ENCODE measurements around the gene ZNF74.
"Not testable (repeated sequence)": the region's sequence is repeated elsewhere in the genome, so short reads cannot be mapped to it uniquely, and the experiment has no call there.

Gene ZNF74

DNA sequence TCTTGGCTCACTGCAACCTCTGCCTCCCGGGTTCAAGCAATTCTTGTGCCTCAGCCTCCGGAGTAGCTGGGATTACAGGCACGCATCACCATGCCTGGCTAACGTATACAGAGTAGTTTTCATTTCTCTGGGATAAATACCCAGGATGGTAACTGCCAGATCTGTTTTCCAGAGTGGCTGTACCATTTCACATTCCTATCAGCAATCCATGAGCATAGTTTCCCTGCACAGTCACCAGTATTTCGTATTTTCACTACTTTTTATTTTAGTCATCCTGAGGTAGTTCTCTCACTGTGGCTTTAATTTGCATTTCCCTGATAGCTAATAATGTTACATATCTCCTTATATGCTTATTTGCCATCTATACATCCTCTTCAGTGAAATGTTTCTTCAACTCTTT, 54.7 kb downstream of the ZNF74 start:
- no peak for DNase-seq (ENCODE audit: low read depth)

DNA sequence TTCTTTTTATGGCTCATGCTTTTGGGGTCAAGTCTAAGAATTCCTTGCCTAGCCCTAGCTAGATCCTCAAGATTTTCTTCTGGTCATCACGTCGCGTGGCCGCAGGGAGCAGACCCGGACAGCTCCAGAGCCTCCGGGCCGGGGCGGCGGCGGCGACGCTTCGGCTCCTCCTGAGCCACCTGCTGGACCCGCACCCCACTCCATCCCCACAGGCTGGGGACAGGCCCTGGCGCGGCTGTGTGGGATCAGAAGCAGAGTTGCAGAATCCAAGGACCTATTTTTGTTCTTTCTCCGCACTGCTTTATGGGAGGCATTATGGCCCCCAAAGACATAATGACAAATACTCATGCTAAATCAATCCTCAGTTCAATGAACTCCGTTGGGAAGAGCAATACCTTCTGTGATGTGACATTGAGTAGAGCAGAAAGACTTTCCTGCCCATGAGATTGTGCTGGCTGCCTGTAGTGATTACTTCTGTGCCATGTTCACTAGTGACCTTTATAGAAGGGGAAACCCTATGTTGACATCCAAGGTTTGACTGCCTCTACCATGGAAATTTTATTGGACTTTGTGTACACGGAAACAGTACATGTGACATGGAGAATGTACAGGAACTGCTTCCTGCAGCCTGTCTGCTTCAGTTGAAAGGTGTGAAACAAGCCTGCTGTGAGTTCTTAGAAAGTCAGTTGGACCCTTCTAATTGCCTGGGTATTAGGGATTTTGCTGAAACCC, 56.0 kb downstream of the ZNF74 start:
- DNase-seq (ENCODE audit: low read depth), result no peak

DNA sequence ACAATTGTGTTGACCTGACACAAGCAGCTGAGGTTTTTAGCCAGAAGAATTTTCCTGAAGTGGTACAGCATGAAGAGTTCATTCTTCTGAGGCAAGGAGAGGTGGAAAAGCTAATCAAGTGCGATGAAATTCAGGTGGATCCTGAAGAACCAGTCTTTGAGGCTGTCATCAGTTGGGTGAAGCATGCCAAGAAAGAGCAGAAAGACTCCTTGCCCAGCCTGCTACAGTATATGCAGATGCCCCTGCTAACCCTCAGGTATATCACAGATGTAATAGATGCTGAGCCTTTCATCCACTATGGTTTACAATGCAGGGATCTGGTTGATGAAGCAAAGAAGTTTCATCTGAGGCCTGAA, 56.6 kb downstream of the ZNF74 start:
- no peak for DNase-seq (ENCODE audit: low read depth)

DNA sequence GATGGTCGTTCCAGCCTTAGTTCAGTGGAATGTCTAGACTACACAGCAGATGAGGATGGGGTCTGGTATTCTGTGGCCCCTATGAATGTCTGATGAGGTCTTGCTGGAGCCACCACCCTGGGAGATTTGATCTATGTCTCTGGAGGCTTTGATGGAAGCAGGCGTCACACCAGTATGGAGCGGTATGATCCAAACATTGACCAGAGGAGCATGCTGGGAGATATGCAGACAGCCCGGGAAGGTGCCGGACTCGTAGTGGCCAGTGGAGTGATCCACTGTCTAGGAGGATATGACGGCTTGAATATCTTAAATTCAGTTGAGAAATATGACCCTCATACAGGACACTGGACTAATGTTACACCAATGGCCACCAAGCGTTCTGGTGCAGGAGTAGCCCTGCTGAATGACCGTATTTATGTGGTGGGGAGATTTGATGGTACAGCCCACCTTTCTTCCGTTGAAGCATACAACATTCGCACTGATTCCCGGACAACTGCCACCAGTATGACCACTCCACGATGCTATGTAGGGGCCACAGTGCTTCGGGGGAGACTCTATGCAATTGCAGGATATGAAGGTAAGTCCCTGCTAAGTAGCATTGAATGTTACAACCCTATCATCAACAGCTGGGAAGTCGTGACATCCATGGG, 57.3 kb downstream of the ZNF74 start:
- not testable (repeated sequence) for DNase-seq (ENCODE audit: low read depth)

DNA sequence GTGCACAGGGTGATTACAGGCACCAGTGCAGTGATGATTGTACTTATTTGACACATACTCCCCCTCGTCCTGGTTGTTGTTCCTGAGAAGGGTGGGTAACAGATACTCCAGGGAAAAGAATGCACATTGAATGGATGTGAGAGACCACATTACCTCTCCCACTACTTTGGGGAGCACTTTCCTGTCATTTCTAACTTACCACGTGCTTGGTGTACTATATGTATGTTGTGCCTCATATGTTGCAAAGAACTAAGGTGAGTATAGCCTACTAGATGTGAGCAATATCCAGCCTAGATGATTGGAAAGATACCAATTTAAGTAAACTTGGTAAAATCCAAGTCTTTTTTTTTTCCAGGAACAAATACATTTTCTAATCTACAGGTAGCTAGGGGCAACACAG, 58.0 kb downstream of the ZNF74 start:
- no peak for DNase-seq (ENCODE audit: low read depth)

DNA sequence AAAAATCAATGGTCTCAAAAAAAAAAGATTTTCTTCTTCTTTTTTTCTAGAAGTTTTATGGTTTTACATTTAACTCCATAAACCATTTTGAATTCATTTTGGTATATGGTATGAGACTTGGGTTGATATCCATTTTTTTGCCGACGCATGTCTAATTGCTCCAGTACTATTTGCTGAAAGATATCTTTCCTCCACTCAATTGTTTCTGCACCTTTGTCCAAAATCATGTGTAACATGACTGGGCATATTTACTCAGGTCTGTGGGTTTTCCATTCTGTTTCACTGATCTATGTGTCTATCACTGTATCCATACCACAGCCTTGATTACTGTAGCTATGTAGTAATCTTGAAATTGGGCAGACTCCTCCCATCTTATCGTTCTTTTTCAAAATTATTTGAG, 59.3 kb downstream of the ZNF74 start:
- no peak for DNase-seq (ENCODE audit: low read depth)

DNA sequence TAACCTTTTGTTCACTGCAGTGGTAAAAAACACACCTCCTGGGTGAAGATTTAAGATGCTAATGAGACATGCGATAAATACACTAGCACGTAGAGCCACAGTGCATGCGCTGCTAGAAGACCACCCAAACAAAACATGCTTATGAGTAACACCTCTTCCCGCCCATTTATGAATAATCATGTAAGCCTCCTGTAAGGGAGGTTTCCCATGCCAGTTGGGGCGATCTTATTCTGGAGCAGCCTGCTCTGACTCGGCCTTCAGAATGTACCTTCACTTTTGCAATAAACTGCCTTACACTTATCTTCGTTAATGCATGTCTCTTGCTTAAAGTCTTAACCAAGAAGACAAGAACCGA, 61.7 kb downstream of the ZNF74 start:
- DNase-seq (ENCODE audit: low read depth), result no peak

DNA sequence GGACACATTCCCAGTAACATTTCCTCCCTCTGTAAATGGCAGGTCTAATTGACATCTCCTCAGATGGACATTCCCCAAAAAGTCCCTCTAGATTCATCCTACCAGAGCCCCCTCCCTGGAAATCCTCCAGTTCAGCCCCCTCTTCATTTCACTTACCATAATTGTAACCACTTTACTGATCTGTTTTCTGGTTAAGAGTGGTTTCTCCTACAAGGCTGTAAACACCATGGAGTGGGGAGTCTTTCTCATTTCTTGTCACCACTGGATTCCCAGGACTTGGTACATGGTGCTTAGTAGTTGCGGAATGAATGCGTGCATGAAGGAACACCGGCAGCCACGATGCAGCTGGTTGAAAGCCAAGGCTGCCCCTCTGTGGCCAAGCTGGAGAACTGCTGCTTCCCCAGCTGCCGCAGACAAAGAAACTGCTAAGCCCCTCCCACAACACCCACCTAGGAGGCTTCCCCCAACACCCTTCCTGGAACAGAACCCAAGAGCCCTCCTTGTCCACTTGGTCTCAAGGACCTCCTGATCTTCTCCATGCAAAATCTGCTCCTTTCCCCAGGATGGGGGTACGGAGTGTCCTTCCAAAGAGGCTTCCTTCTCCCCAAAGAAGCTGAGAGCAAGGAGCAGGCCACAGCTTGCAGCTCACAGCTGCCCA, 62.2 kb downstream of the ZNF74 start:
- DNase-seq (ENCODE audit: low read depth), result peak; percentile 43

DNA sequence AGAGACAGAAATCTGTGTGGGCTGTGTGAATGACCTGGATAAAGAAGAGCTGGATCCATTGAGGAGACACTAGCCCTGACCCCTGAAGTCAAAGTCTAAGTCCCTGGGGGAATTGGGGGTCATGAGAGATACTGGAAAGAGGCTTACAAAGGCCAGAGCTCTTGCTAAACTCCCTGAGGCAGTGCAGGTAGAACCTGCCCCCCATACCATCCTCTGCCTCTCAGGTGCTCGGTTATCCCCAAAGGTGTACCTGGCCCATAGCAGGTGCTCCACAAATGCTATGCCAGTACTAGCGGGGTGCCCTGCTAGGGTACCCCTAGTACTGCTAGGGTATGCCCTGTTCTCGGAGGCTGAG, 62.7 kb downstream of the ZNF74 start:
- no peak for DNase-seq (ENCODE audit: low read depth)

DNA sequence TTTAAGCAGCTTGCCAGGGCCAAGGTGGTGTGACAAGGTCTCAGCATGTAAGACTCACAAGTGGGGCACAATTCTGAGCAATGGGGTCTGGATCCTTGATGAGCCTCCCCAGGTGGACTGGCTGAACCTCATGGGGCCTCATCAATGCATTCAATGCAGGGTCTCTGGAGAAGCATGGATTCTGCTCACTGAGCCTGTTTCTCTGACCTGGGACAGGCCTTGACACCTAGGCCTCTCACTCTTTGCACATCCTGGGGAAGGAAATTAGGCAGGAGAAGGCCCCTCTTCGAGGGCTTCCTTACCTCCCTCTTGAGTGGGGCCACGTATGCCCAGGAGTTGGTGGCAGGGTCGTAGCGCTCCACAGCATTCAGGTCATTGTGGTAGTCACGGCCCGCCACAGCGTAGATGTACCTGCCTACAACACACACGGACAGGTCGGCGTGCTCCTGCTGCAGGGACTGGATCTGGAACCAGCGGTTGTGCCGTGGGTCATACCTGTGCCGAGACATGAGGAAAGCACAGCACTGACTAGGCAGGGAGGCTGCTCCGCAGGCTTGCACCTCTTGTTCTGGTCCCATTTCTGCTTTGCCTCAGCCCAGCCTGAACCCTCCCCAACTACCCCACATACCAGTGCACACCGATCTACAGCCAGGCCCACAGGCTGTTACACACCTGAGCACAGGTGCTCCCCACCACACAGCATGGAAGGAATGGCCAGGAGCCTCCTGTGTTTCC, 63.7 kb downstream of the ZNF74 start:
- no peak for DNase-seq (ENCODE audit: low read depth)
